ACHN (cell line): ENCODE measurements around the gene ARHGAP28.

Experiments used
- DNase-seq: peaks from one replicate; pipeline ENCODE4 v3.0.0-alpha.2; 2015
- in situ Hi-C: cut with HindIII; loops from 2 replicates; pipeline ENCODE4 v1.10.0; 2017; ENCODE audit warnings: low sequenced_read_pairs, low pct_ligation_motif_present, low pct_unique_long_range_greater_than_20kb

Gene ARHGAP28

GRCh38 chr18:6728809-6729246 is 688 bp upstream of the ARHGAP28 start:
- peak; percentile 15 for DNase-seq
- in situ Hi-C loops: no loop called here

GRCh38 chr18:6730416-6731221 is 1.1 kb downstream of the ARHGAP28 start:
- no peak for DNase-seq
- in situ Hi-C loops: no loop called here

GRCh38 chr18:6731222-6731596 is 1.7 kb downstream of the ARHGAP28 start:
- in situ Hi-C loops: no loop called here
- DNase-seq: no peak

GRCh38 chr18:6732952-6733351 is 3.4 kb downstream of the ARHGAP28 start:
- DNase-seq: no peak
- in situ Hi-C loops: no loop called here

- in situ Hi-C loops: no loop called here
- no peak for DNase-seq
Measured at GRCh38 chr18:6733758-6734157, 4.2 kb downstream of the ARHGAP28 start.

GRCh38 chr18:6734726-6735430 is 5.4 kb downstream of the ARHGAP28 start:
- in situ Hi-C loops: no loop called here

GRCh38 chr18:6737833-6738232 is 8.3 kb downstream of the ARHGAP28 start:
- no peak for DNase-seq
- in situ Hi-C loops: no loop called here

More at GRCh38 chr18:6734726-6735430, 5.4 kb downstream of the ARHGAP28 start:
- no peak for DNase-seq

GRCh38 chr18:6738622-6739021 is 9.1 kb downstream of the ARHGAP28 start:
- in situ Hi-C loops: no loop called here

GRCh38 chr18:6741232-6741663 is 11.7 kb downstream of the ARHGAP28 start:
- peak; percentile 63 for DNase-seq
- in situ Hi-C loops: no loop called here

More at GRCh38 chr18:6738622-6739021, 9.1 kb downstream of the ARHGAP28 start:
- DNase-seq: no peak

GRCh38 chr18:6741786-6742185 is 12.3 kb downstream of the ARHGAP28 start:
- in situ Hi-C loops: no loop called here
- no peak for DNase-seq

GRCh38 chr18:6743999-6744398 is 14.5 kb downstream of the ARHGAP28 start:
- no peak for DNase-seq
- in situ Hi-C loops: no loop called here

- in situ Hi-C loops: no loop called here
Measured at GRCh38 chr18:6744816-6745455, 15.4 kb downstream of the ARHGAP28 start.

GRCh38 chr18:6745504-6746031 is 16.1 kb downstream of the ARHGAP28 start:
- in situ Hi-C loops: no loop called here

More at GRCh38 chr18:6744816-6745455, 15.4 kb downstream of the ARHGAP28 start:
- no peak for DNase-seq

GRCh38 chr18:6746386-6746960 is 17.0 kb downstream of the ARHGAP28 start:
- in situ Hi-C loops: no loop called here
- peak; percentile 31 for DNase-seq

More at GRCh38 chr18:6745504-6746031, 16.1 kb downstream of the ARHGAP28 start:
- DNase-seq: no peak

GRCh38 chr18:6747646-6748045 is 18.1 kb downstream of the ARHGAP28 start:
- DNase-seq: peak; percentile 67
- in situ Hi-C loops: no loop called here

GRCh38 chr18:6748241-6748640 is 18.7 kb downstream of the ARHGAP28 start:
- in situ Hi-C loops: no loop called here
- DNase-seq: no peak

- in situ Hi-C loops: no loop called here
- no peak for DNase-seq
Measured at GRCh38 chr18:6750411-6750810, 20.9 kb downstream of the ARHGAP28 start.

- in situ Hi-C loops: no loop called here
- DNase-seq: no peak
Measured at GRCh38 chr18:6751222-6751621, 21.7 kb downstream of the ARHGAP28 start.
